Mononuclear cell (primary cell): Measurements from ENCODE around the gene MTFR1L. TPM values are rescaled to one million over a fixed set of nuclear protein-coding genes. Genes with fewer than 3 reads are reported as not detected.

Source experiments
- H3K27me3 ChIP-seq: 2 replicates; pipeline ENCODE4 v1.6.0; 2011; ENCODE audit warnings: low read length, control low read depth; ENCODE audit not compliant: insufficient read depth
- H3K4me1 ChIP-seq: 2 replicates; pipeline ENCODE4 v1.5.1; 2011; ENCODE audit warnings: mild to moderate bottlenecking, low read length, control low read depth; ENCODE audit not compliant: insufficient read depth
- H3K4me3 ChIP-seq: 2 replicates; pipeline ENCODE4 v1.5.1; 2011; ENCODE audit warnings: mild to moderate bottlenecking, low read length, moderate library complexity
- H3K9me3 ChIP-seq: 2 replicates; pipeline ENCODE4 v1.5.1; 2011; ENCODE audit warnings: low read depth, mild to moderate bottlenecking, control low read depth, low read length
- total RNA-seq: library from RNA; depleted of rRNA; stranded (reverse); fragments of >200 nt; gene quantifications from one replicate; pipeline ENCODE4 v1.2.3, GENCODE V29; 2012

The MTFR1L gene
- total RNA-seq, 1 donor, result 17.0 TPM

DNA sequence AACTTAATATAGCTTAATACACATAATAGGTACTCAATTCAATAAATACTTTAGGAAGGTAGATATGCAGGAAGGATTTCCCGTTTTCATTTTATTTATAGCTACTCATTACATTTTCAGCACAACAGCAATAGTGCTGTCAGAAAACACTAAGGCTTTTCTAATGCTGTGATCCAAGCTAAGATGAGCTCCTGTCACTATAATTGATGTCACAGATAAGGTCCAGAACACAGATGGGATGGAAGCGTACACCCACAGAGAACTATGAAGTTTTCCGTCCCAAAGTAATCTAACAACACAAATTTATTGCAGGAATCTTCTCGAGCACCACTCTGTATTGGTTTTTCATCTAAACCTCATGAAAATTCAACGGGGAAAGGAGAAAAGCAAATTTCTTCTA lies 25.9 kb downstream of the MTFR1L start:
- Histone ChIP-seq H3K4me3 (no peak overlapping the region), H3K9me3 (no peaks in the 10 kb centered on the region), H3K4me1 (peaks cover 4% of the 10 kb centered on the region), H3K27me3 (no peaks in the 10 kb centered on the region)

DNA sequence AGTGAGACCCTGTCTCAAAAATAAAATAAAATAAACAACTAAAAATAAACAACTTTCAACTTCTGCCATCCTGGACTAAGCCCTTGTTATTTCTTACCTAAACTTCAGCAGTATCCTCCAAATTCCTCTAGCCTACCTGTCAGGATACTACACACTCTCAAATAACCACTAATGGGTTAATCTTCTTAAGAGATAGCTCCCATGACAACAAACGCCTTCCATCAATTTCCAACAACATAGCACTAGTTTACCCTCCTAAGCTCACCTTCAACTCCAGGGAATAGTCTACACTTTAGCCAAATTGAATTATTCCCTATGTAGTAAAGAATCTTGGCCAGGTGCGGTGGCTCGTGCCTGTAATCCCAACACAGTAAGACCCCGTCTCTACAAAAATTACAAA lies 28.2 kb downstream of the MTFR1L start:
- H3K4me3 ChIP-seq, result no peak overlapping the region
- peaks cover 4% of the 10 kb centered on the region for H3K4me1 ChIP-seq
- no peaks in the 10 kb centered on the region for H3K9me3 ChIP-seq
- no peaks in the 10 kb centered on the region for H3K27me3 ChIP-seq

DNA sequence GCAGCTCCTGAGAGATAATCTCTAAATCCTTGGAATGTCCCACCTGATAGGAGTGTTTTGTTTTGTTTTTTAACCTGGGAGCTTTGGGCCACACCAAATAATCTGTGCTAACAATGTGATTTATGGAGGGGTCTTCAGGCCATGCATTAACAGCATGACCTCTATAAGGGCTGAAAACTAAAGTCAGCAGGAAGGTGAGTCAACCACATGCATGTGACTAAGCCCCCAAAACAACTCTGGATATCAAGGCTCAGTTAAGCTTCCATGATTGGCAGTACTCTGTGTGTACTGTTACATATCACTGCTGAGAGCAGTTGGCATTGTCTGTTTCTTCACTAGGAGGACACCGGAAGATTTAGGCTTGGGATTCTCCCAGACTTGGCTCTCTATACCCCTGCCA lies 28.8 kb downstream of the MTFR1L start:
- H3K9me3 ChIP-seq, result no peaks in the 10 kb centered on the region
- H3K4me1 ChIP-seq, result peaks cover 4% of the 10 kb centered on the region
- no peaks in the 10 kb centered on the region for H3K27me3 ChIP-seq
- H3K4me3 ChIP-seq, result no peak overlapping the region

DNA sequence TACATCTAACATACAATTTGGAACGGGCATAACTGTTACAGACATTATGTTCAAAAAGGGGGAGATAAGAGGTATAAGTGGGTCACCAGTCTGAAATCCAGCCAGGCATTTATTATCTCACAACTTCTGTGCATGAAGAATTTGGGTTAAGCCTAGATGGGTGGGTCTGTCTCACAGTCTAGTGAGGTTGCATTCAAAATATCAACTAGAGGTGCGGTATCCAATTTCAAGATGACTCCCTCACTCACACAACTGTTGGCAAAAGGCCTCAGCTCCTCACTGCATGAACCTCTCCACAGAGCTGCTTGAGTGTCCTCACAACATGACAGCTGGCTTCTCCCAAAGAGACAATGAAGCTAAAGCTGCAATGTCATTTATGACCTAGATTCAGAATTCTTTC lies 34.8 kb downstream of the MTFR1L start:
- Histone ChIP-seq H3K4me3 (no peak overlapping the region), H3K9me3 (no peaks in the 10 kb centered on the region), H3K4me1 (peaks cover 10% of the 10 kb centered on the region), H3K27me3 (no peaks in the 10 kb centered on the region)

DNA sequence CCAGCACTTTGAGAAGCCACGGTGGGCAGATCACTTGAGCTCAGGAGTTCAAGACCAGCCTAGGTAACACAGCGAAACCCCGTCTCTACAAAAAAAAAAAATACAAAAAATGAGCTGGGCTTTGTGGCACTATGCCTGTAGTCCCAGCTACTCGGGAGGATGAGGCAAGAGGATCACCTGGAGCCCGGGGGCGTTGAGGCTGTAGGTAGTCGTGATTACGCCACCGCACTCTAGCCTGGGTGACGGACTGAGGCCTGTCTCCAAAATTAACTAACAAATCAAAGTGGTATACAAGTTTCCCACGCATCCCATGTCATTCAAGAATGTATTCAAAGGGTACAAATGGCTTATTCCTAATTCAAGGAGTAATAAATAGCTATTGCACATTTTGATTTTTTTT lies 37.1 kb downstream of the MTFR1L start:
- Histone ChIP-seq H3K4me1 (peaks cover 33% of the 10 kb centered on the region), H3K27me3 (no peaks in the 10 kb centered on the region)

DNA sequence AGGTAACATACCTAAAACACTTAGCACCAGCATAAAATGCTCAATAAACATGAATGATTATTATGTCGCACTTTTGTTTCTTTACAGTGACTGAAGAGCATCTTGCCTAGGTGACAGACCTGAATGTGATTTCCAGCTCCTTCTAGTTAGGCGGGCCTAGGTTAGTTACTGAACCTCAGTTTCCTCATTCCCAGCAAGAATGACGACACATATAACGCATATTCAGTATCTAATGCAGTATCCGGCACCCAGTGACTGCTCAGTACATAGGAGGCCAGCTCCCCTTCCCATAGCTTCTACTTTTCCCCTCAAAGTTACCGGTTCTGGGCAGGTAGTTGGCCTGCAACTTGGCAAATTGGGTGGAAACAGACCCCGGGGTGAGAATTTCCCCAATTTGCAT lies 38.7 kb downstream of the MTFR1L start:
- Histone ChIP-seq H3K4me3 (peak overlapping the region; percentile 76), H3K9me3 (no peaks in the 10 kb centered on the region), H3K27me3 (no peaks in the 10 kb centered on the region), H3K4me1 (peaks cover 40% of the 10 kb centered on the region)

More for the DNA sequence above, 37.1 kb downstream of the MTFR1L start:
- Histone ChIP-seq H3K4me3 (no peak overlapping the region), H3K9me3 (no peaks in the 10 kb centered on the region)

DNA sequence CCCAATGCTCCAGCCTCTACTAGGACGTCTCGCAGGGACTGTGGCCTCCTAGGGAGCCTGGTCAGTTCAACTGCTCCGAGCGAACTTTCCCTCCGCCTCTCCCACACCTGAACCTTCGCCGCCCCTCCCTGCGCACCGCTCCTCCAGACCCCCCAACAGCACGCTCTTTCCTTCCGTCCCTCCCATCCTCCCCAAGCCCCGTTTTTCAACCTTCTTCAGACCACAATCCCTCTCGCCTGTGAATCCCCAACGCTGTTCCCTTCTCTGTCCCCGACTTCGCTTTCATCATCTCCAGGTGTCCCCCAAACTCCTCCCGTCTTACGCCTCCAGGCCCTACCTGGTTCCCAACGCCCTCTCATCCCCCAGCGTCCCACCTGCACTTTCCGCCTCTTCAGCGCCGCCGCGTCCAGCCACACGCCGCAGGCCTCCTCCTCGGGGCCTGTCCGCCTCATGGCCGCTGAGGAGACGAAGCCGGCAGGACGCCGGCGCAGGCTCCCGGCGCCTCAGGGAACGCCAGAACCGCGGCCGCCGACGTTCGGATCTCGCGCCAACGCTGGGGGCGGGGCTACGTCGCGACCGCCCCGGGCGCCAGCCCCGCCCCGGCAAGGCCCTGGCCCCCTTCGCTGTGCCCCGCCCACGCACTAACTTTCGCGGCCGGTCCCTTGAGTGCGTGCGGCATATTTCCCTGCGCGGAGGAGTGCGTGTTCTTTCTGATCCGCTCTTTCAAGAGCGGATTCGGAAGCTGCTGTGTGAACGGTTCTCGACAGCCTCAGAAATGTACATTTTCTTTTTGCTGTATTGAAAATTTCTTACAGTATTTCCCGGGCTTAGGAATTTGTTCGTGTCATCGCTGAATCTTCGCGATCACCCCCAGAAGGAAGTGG lies 39.4 kb downstream of the MTFR1L start, which contains the start of gene AUNIP:
Gene AUNIP (minus strand): TSS at position 552 of the 884 bp plus-strand sequence. CDS start 100 bp downstream, at position 452.
- Histone ChIP-seq H3K4me1 (peaks cover 40% of the 10 kb centered on the region), H3K27me3 (no peaks in the 10 kb centered on the region), H3K9me3 (no peaks in the 10 kb centered on the region), H3K4me3 (peak within 1 kb of the TSS; percentile 76)

DNA sequence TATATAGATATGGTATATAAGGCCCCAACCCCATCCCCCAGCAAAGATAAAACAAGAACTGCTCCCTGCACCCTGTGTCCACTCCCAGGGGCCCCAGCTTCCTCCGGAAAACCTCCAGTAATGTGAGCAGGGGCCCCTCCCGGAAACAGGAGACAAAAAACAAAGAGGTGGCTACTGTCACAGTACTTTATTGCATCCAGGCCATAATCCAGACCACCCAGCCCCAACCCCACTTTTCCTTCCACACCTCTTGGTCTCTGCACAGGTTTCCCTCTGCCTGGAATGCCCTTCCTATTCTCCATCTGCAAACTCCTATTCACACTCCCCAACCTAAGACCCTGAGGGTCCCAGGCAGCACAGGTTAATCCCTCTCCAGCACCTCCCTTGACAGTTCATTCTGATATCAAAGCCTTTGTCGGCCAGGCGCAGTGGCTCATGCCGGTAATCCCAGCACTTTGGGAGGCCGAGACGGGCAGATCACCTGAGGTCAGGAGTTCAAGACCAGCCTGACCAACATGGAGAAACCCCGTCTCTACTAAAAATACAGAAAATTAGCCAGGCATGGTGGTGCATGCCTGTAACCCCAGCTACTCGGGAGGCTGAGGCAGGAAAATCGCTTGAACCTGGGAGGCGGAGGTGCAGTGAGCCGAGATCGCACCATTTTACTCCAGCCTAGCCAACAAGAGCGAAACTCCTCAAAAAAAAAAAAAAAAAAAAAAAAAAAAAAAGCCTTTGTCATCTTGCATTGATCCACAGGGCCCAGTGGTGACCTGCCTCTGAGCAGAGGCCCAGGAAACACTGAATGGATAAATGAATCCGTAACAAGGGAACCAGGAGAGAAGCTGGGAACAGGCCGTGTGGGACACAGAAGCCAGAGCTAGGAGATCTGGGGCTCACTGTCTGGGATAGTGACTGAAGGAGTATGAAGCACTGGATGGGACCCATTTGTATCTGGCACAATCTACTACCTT lies 41.8 kb downstream of the MTFR1L start:
- Histone ChIP-seq H3K9me3 (no peaks in the 10 kb centered on the region), H3K4me1 (peaks cover 40% of the 10 kb centered on the region), H3K4me3 (no peak overlapping the region), H3K27me3 (no peaks in the 10 kb centered on the region)

DNA sequence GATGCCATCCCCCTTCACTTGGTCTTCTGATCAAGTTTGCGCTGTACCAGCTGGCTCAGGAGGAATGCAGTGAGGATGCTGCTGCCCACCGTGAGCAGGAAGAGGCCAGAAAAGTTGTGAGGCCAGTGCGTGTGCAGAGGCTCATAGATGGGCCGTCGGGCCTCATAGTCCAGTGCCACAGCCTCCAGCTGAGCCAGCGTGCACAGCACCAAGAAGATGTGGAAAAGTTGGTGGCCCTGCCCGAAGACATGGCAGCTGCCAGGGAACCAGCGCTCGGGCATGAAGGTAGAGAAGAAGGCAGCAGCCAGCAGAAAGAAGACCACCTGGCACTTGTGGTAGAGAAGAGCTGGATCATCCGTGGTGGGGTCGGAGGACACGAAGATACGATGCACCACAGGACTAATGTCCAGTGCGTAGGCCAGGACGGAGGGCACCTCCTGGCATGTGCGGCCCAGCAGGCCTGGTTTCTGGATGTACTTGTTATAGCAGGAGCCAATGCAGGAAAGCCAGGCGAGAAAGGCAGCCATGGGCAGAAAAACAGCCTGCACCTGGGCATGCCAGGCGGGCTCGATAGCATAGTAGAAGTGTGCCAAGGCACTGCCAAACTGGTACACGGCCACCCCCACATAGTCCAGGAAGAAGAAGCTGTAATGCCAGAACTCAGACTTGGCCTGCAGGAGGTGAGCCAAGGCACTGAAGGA lies 43.2 kb downstream of the MTFR1L start:
- Histone ChIP-seq H3K27me3 (no peaks in the 10 kb centered on the region), H3K4me1 (peaks cover 40% of the 10 kb centered on the region), H3K4me3 (no peak overlapping the region), H3K9me3 (no peaks in the 10 kb centered on the region)

DNA sequence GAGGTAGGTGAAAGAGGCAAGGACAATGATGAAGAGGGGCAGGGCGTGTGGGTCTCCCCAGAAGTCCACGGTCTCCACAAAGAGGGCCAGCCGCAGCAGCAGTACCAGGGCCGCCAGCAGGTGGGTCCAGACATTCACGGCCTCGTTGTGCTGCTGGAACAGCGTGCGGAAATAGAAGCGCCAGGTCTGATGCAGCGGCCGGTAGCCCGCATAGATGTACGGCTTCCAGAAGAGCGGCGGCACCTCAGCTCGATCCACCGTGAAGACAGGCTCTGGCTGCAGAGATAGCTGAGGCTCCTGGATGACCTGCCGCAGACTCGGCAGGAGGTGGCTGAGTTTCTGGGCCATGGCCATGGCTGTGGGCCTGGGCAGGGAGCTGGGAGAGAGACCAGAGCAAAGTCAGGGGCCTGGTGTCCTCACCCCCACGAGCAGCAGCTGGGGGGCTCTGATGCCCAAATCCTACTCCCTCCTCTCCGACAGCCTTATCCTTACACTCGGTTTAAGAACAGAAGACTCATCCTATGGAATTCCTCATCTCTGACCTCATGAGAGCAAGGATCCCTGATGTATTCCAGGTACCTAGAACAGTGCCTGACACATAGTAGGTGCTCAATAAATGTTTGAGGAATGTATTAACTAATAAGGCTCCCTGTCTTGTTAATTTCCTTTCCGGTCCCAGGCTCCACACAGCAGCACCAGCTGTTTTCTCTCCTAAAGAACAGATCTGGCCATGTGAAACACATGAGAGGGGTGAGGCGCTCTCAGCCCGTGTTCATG lies 43.9 kb downstream of the MTFR1L start:
- Histone ChIP-seq H3K27me3 (no peaks in the 10 kb centered on the region), H3K4me1 (peaks cover 36% of the 10 kb centered on the region), H3K4me3 (no peak overlapping the region), H3K9me3 (no peaks in the 10 kb centered on the region)

DNA sequence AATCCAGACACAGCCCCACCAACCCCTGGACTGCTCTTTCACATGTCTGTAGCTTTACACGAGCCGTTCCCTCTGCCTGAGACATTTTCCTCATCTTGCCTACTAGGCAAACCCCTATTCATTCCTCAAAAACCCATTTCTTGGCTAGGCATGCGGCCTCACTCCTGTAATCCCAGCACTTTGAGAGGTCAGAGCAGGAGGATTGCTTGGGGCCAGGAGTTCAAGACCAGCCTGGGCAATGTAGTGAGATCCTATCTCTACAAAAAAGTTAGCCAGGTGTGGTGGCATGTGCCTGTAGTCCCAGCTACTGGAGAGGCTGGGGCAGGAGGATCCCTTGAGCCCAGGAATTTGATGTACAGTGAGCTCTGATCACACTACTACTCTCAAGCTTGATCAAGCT lies 44.7 kb downstream of the MTFR1L start:
- no peaks in the 10 kb centered on the region for H3K9me3 ChIP-seq
- H3K27me3 ChIP-seq, result no peaks in the 10 kb centered on the region
- peaks cover 31% of the 10 kb centered on the region for H3K4me1 ChIP-seq
- no peak overlapping the region for H3K4me3 ChIP-seq

DNA sequence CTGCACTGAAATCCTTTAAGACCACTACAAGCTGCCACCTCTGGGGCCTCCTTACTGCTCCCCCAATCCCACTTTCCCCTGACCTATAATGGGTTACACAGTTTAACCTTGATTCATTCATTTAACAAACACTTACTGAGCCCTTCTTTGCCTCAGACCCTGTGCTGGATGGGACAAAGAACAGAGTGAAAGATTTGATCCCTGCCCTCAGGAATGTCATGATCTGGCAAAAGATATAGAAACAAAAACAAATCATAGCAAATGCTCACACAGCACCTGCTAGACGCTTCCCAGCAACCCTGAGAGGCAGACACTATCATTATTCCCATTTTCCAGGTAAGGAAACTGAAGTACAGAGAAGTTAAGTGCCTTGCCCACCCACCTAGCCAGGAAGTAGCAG lies 46.5 kb downstream of the MTFR1L start:
- Histone ChIP-seq H3K4me3 (no peak overlapping the region), H3K27me3 (no peaks in the 10 kb centered on the region), H3K4me1 (peaks cover 22% of the 10 kb centered on the region), H3K9me3 (no peaks in the 10 kb centered on the region)

DNA sequence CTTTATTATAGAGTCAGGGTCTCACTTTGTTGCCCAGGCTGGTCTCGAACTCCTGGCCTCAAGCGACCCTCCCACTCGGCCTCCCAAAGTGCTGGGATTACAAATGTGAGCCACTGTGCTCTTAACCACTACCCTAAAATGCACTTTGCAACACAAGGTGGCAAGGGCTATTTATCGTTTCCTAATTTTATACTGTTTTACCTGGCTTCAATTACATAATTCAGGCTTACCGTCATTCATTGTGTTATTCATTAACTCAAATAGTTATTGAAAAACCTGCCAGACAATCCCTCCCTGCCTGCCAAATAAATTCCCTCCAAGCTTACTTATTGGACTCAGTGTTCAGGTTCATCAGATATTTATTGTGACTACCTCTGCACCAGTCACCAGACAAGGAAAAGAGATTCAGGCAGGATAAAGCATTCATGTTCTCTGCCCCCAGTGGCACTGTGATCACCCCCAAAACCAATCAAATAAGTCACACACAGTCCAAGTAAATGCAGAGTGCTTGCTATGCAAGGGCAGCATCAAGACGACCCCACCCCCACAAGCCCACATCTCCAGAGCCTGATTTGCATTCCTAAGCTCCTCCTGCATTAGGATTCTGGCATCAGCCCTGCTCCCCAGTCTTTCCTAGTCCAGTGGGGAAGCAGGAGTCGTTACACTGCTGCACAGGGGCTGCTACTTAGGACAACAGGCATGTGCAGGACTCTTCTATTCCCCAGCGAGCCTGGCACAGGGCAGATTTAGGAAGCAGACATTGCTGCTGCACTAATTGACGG lies 47.6 kb downstream of the MTFR1L start:
- Histone ChIP-seq H3K27me3 (no peaks in the 10 kb centered on the region), H3K4me3 (no peak overlapping the region), H3K9me3 (no peaks in the 10 kb centered on the region), H3K4me1 (peaks cover 22% of the 10 kb centered on the region)
